Diencephalon (tissue), 1 donor: ENCODE results near the gene PDE11A. TPM values are rescaled to one million over a fixed set of nuclear protein-coding genes. Genes with fewer than 3 reads are reported as not detected.

Source experiments
- small RNA-seq: library from RNA; depleted of rRNA; stranded (forward); fragments of <200 nt; gene quantifications from one replicate; pipeline ENCODE3, GENCODE V24; 2014
- total RNA-seq: library from RNA; depleted of rRNA; stranded (reverse); fragments of >200 nt; gene quantifications from one replicate; pipeline ENCODE4 v1.2.3, GENCODE V29; 2014

PDE11A gene
- 3.9 TPM for total RNA-seq

GRCh38 chr2:178072383-178073301 is at the start of gene PDE11A:
PDE11A (minus strand) TSS chr2:178072777; CDS start chr2:178072437, 340 bp downstream.

GRCh38 chr2:178112202-178113152 is 39.9 kb upstream of the PDE11A start, which contains the start of gene RBM45:
RBM45 (plus strand) TSS chr2:178112437; CDS start chr2:178112547, 110 bp downstream.

Small RNA genes within 50 kb of the gene (small RNA-seq; reads per million reads assigned to genes)
- gene AC011998.1 (not detected), gene RNU6-629P (0.18 reads per million)

Other genes with a start within 250 kb of the PDE11A start
- 20.5 TPM for gene RBM45, start 39.7 kb upstream of the PDE11A start, total RNA-seq
- gene OSBPL6, start 121.7 kb upstream of the PDE11A start, total RNA-seq = 14.1 TPM